ENCODE data around the gene APOL6.
"Not testable (repeated sequence)": the region's sequence is repeated elsewhere in the genome, so short reads cannot be mapped to it uniquely, and the experiment has no call there.

The APOL6 gene

DNA sequence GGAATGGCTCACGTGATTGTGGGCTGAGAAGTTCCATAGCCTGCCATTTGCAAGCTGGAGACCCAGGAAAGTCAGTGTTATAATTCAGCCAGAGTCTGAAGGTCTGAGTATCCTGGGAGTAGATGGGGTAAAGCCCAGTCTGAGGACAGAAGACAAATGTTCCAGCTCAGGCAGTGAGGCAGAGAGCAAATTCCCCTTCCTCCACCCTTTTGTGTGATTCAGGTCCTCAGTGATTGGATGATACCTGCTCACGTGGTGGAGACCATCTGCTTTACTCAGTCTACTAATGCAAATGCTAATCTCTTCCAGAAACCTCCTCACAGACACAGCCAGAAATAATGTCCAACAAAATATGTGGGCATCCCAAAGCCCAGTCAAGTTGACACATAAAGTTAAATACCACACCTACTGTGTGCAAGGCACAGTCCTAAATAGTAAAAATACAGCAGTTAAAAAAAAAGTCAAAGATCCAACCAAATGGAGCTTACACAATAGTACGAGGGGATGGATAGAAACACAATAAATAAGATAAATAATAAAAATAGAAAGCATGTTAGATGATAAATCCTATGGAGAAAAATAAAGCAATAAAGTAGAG is 13.2 kb upstream of the APOL6 start:
- FAIRE-seq: no peak
- no peak for DNase-seq (ENCODE audit: insufficient read length, low spot score)

DNA sequence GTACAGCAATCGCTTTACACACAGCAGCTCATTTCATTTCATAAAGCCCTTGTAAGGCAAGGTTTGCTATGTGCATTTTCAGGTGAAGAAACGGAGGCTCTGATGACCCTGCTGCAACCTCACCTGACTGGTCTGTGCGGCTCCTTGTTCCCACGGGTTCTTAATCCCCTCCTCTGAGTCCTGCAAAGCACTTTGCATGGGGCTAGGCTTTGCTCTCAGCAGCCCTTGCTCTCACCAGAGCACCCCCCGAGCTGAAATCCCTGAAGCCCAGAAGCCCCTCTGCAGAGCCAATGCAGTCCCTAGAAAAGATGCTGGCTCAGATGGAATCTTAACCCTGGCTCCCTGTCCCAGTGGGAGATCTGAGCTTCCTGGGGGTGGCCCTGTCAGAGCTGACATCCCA is 11.0 kb upstream of the APOL6 start:
- no peak for DNase-seq (ENCODE audit: insufficient read length, low spot score)
- FAIRE-seq: no peak

GRCh38 chr22:35638001-35638400 is 10.2 kb upstream of the APOL6 start:
- FAIRE-seq (no peak), DNase-seq (ENCODE audit: insufficient read length, low spot score) (no peak)

GRCh38 chr22:35638410-35638809 is 9.8 kb upstream of the APOL6 start:
- no peak for DNase-seq (ENCODE audit: insufficient read length, low spot score)
- no peak for FAIRE-seq

DNA sequence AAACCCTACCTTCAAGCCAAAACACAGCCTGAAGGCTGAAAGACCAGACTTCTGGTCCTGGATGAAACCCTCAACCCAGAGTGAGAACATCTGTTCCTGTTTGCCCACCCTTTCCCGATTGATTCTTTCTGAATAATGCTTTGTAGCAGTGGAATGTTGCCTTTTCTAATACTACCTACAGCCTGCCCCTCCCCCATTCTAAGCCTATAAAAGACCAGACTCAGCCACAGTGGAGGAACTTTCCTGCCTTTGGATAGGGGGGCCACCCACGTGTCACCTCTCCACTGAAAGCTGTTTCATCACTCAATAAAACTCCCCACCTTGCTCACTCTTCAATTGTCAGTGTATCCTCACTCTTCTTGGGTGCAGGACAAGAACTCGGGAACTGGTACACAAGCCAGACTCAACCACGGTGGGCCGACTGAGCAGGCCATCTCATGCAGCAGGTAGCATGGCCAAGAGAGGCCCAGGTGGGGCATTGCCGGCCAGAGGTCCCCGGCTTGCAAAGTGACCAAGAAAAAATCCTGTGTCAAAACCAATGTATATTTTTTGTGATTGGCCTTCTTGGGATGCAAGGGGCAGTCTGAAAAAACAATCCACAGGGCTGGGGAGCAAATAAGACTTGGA is 6.6 kb upstream of the APOL6 start:
- FAIRE-seq (no peak), DNase-seq (ENCODE audit: insufficient read length, low spot score) (no peak)

GRCh38 chr22:35642305-35642741 is 5.9 kb upstream of the APOL6 start:
- FAIRE-seq (no peak), DNase-seq (ENCODE audit: insufficient read length, low spot score) (no peak)

GRCh38 chr22:35643991-35644390 is 4.3 kb upstream of the APOL6 start:
- DNase-seq (ENCODE audit: insufficient read length, low spot score) (no peak), FAIRE-seq (no peak)

GRCh38 chr22:35645646-35646045 is 2.6 kb upstream of the APOL6 start:
- DNase-seq (ENCODE audit: insufficient read length, low spot score): no peak
- FAIRE-seq: no peak

GRCh38 chr22:35649026-35649553 is 844 bp downstream of the APOL6 start:
- DNase-seq (ENCODE audit: insufficient read length, low spot score) (no peak), FAIRE-seq (no peak)

DNA sequence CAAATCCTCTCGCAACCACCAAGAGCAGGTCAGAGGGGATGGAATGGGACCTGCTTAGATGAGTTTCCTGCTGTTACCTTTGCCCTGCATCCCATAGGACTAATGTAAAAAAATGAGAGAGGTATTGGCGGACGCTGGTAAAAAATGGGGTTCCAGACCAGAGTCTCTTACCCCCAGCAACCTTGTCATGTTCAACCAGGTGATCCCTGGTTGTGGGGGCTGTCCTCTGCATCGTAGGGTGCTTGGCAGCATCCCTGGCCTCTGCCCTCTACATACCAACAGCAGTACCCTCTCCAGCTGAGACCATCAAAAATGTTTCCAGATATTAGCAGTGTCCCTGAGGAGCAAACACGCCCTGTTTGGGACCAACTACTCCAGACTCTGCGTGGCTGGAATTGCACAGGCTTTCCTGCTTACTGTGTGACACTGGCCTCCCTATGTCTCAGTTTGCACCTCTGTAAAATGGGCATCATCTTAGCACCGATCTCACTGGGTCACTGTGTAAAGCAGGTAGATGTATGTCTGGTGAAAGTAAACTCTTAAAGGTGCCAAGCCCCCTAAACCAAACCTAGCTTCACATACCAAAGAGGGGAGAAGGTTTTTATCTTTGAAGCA is 1.5 kb downstream of the APOL6 start:
- DNase-seq (ENCODE audit: insufficient read length, low spot score) (no peak), FAIRE-seq (no peak)

- FAIRE-seq: no peak
Measured at GRCh38 chr22:35651085-35651484, 2.8 kb downstream of the APOL6 start.

DNA sequence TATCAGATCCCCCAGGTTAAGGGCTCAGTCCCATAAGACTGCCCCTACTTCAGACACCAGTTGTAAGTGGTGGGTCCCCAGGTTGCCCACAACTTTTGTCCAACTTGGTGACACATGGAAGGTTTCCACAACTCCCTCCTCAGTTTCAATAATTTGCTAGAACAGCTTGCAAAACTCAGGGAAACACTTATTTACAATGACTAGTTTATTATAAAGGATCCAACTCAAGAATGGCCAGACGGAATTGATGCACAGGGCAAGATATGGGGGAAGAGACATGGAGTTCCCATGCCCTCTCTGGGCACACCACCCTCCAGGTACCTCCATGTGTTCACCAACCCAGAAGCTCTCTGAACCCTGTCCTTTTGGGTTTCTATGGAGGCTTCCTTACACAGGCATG is 5.6 kb downstream of the APOL6 start:
- no peak for DNase-seq (ENCODE audit: insufficient read length, low spot score)

More at GRCh38 chr22:35651085-35651484, 2.8 kb downstream of the APOL6 start:
- no peak for DNase-seq (ENCODE audit: insufficient read length, low spot score)

DNA sequence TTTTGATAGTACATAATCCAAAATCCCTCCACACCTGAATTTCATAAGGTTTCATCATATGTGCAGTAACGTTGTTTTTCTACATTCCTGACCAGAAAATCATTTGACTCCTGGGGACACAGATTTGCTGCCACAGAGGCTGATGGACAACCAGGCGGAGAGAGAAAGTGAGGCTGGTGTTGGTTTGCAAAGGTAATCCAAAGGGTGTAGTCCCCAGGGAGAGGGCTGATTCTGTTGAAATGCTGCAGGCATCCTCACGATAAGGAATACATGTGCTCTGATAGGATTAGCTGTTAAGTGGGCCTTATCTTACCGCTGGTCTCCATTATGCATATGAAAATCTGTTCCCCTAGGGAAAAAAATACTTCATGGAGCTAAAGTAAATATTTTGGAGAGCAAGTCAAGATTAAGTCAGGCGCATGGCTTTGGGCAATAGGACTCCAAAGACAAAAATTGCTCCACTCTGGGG is 8.1 kb downstream of the APOL6 start:
- DNase-seq (ENCODE audit: insufficient read length, low spot score): no peak
- no peak for FAIRE-seq

More for the DNA sequence above, 5.6 kb downstream of the APOL6 start:
- FAIRE-seq: no peak

DNA sequence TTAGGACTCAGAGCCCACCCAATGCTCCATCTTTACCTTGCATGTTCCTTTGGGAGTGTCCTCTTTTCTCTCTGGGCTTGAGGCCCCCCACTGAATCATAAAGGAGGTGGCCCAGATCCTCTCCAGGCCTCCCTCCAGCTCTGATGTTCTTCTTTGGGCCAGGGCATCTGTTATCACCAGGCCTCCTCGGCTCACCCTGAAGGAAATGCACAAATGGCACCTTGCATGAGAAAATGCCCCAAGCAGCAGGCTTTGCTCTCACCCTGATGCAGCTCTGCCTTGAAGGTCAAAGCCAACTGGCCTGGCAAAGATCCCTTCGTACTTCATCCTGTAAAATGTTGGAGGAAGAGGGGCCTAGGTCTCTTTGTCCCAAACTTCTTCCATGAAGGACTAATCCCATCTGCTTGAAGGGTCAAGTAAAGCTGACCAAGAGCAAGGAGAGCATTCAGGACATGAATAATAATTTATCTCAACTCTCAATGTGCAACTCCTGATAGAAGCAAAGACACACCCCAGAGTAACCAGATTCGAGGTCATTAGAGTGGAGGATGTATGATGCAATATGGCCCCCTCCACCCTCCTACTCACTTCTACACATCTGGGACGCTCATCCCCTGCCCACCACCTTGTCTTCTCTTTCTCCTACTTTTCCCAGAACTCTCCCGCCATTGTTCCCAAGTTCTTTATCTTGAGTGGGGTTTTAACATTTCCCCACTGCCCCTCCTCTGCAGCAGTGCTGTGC is 9.5 kb downstream of the APOL6 start:
- FAIRE-seq: no peak
- no peak for DNase-seq (ENCODE audit: insufficient read length, low spot score)

- FAIRE-seq (no peak), DNase-seq (ENCODE audit: insufficient read length, low spot score) (no peak)
Measured at GRCh38 chr22:35660291-35661127, 12.3 kb downstream of the APOL6 start.

GRCh38 chr22:35661464-35661863 is 13.2 kb downstream of the APOL6 start:
- no peak for FAIRE-seq
- no peak for DNase-seq (ENCODE audit: insufficient read length, low spot score)

DNA sequence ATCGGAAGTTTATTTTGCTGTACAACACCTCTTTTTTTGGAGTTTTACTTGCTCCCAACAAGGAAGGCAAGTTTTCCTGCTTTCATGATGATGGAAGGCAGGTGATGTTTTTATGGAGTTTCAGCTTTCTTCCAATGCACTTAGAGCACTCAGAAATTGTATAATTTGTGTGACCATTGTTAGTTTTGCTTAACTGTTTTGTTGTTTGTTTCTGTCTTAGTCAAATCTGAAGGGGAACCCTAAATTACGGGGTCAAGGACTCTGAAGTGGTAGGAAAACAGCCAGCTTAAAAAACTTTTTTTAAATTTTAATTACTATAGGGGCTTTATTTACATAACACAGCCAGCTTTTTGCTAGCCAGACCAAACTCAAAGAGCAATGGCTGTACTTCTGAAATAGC is 14.7 kb downstream of the APOL6 start:
- FAIRE-seq: no peak
- no peak for DNase-seq (ENCODE audit: insufficient read length, low spot score)

GRCh38 chr22:35663371-35663770 is 15.1 kb downstream of the APOL6 start:
- FAIRE-seq (no peak), DNase-seq (ENCODE audit: insufficient read length, low spot score) (no peak)

DNA sequence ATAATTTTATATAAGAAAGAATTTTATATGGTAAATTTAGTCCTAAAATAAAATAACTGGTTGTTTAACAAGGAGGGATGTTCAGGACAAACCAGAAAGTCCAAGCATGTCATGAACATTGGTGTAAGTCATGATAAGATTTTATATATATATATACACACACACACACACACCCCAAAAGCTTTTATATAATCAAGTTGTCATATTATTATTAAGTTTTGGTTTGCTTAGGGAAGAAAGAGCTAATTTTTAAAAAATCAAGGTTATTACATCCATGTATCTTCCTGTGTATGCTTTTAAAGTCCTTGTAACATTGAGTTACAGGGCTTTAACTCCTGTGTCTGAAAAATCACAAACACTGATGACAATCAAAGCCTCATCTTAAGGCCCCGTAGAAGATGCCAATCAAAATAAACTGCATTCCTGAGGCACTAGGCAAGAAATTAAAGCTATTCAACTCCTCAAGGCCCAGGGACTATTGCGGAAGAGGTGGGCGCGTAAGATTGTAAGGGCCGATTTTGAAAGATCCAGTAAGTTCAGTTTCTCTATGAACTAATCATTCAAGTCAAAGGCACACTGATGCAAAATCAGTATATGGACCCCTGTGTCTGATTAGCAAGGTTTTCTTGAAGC is 16.8 kb downstream of the APOL6 start:
- FAIRE-seq: no peak
- no peak for DNase-seq (ENCODE audit: insufficient read length, low spot score)

DNA sequence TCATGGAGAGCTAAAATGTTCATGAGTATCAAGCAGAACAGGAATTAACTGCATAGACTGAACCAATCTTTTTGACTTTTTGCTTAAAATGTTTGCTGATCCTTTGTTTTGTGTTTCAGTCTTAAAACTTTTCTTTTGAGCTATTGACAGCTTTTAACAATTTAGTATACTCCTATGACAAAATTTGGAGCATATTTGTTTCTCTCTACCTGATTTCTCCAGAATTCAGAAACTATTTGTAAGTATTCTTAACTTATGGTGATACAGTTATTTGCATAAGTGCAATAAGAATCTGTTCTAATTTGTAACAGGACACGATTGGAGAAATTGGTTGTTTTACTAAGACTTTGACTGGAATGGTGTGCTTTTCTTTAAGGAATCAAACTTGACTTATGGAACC is 18.5 kb downstream of the APOL6 start:
- not testable (repeated sequence) for FAIRE-seq; DNase-seq (ENCODE audit: insufficient read length, low spot score)

Measured in HTR-8/SVneo (cell line).